RWPE1 (cell line): ENCODE data around the gene CHST12.

Source experiments
- CTCF ChIA-PET: fragments of 350-600 bp; sonication (Branson Sonifier 250); formaldehyde crosslinking; extraction: SDS; loops from one replicate; lab custom pipeline; 2021; lab: Yijun Ruan, JAX
- POLR2A ChIA-PET: fragments of 400-600 bp; formaldehyde crosslinking; extraction: SDS; loops from one replicate; lab custom pipeline; 2020; ENCODE audit warnings: antibody characterized with exemption; ENCODE audit not compliant: low non-redundant PET; lab: Yijun Ruan, JAX
- DNase-seq: peaks from one replicate; pipeline ENCODE4 v3.0.0; 2012; ENCODE audit warnings: low spot score
- H3K27ac ChIP-seq: fragments of 450-650 bp; 2 replicates; pipeline ENCODE4 v1.5.1; 2017
- TF ChIP-seq, protein P1 (sequence below): fragments of 450-650 bp; conservative IDR thresholded peaks from 2 replicates; pipeline ENCODE4 v1.5.1; 2017; ENCODE audit warnings: low read depth, mild to moderate bottlenecking

Gene CHST12

GRCh38 chr7:2497500-2498336, 94.3 kb downstream of the CHST12 start:
- H3K27ac ChIP-seq, result no peak overlapping the region
- CTCF ChIA-PET, result interaction anchor here (0.5 to 2.3 kb wide), 3 partner anchors 9 to 49 kb away, joined by 3 to 7 read pairs (median 4); no protein-coding TSS in a partner anchor
- TF ChIP-seq, protein P1, sequence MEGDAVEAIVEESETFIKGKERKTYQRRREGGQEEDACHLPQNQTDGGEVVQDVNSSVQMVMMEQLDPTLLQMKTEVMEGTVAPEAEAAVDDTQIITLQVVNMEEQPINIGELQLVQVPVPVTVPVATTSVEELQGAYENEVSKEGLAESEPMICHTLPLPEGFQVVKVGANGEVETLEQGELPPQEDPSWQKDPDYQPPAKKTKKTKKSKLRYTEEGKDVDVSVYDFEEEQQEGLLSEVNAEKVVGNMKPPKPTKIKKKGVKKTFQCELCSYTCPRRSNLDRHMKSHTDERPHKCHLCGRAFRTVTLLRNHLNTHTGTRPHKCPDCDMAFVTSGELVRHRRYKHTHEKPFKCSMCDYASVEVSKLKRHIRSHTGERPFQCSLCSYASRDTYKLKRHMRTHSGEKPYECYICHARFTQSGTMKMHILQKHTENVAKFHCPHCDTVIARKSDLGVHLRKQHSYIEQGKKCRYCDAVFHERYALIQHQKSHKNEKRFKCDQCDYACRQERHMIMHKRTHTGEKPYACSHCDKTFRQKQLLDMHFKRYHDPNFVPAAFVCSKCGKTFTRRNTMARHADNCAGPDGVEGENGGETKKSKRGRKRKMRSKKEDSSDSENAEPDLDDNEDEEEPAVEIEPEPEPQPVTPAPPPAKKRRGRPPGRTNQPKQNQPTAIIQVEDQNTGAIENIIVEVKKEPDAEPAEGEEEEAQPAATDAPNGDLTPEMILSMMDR, result no peak
- POLR2A ChIA-PET, result no interaction called here
- no peak for DNase-seq
